Measurements from ENCODE around the gene CCDC192.
A peak's percentile ranks its signal among the peaks of the same experiment; 100 is the strongest.

The CCDC192 gene

GRCh38 chr5:127809533-127809932 lies 106.3 kb downstream of the CCDC192 start:
- DNase-seq: no peak

DNA sequence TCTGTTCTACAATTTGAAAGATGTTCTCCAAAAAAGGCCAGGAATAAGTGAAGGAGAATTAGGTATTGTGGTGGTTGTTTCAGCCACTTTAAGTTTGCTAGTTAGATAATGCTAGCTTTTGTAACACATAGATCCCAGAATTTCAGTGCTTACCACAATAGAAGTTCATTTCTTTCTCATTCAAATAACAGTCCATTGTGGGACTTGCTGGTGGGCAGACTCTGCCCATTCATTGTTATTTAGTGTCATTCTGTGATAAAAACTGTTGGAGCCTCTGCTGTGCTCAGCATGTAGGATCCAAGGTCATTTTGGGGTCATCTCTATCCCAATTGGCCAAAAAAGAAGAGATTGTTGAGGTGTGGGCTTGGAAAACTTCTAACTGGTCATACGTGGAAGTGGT lies 106.8 kb downstream of the CCDC192 start:
- peak in 2 of 56 donors; percentile 0 to 7 for DNase-seq

GRCh38 chr5:127810707-127811490 lies 107.7 kb downstream of the CCDC192 start:
- no peak for DNase-seq

- no peak for DNase-seq
Measured at GRCh38 chr5:127812570-127812969, 109.4 kb downstream of the CCDC192 start.

GRCh38 chr5:127813633-127814587 lies 110.7 kb downstream of the CCDC192 start:
- DNase-seq: no peak

GRCh38 chr5:127814588-127814973 lies 111.4 kb downstream of the CCDC192 start:
- DNase-seq: no peak

GRCh38 chr5:127820910-127821553 lies 117.8 kb downstream of the CCDC192 start:
- no peak for DNase-seq

- no peak for DNase-seq
Measured at GRCh38 chr5:127821896-127822295, 118.7 kb downstream of the CCDC192 start.

GRCh38 chr5:127824126-127824525 lies 120.9 kb downstream of the CCDC192 start:
- DNase-seq: no peak

GRCh38 chr5:127826011-127826410 lies 122.8 kb downstream of the CCDC192 start:
- DNase-seq: no peak

DNA sequence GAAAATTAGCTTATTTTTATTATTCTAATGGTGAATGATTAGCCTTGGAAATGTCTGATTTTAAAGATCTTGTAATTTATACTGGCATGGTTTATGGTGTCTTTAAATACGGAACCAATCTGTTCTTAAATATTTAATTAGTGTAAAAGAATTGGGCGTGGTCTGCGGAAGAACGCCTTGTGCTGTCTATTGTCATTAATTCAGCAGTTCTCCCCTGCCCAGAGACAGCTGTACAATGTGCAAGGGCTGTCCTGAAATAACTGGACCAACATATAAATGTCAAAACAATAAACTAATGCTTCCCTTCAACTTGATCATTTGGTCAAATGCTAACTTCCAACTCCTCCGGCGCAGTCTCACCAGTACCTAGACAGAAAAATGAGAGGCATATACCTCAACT lies 124.3 kb downstream of the CCDC192 start:
- DNase-seq: no peak

GRCh38 chr5:127830157-127830556 lies 127.0 kb downstream of the CCDC192 start:
- DNase-seq: no peak

DNA sequence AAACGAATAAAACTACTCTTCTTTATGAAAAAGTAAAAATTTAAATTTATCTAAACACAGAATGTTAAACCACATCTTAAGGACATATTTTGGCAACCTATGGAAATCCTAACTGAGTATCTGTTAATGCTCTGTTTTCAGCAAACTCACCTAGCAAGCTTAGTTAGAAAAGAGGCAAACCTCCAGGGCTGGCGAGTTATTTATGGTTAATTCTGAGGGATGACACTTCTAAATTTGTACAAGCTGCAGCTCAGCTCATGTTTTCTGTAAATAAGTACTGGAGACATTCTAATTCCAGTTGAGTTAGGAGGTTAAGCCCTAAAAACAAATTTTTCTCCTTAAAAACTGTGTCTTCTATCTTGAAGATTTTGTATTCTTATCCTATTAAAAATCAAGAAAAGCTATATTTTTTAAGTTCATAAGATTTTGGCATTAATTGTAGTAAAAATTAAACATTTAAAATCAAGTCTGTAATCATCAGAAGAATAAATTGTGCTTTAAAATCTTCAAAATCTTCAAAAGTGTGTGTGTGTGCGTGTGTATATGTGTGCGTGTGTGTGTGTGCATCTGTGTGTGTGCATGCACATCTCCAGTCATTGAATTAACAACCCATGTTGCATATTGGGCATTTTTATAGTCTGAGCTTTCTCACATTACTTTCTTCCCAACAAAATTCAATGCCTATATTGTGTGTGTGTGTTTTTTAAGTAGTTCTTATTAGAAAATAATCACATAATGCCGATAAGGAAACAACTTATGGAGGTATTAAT lies 127.8 kb downstream of the CCDC192 start:
- no peak for DNase-seq

DNA sequence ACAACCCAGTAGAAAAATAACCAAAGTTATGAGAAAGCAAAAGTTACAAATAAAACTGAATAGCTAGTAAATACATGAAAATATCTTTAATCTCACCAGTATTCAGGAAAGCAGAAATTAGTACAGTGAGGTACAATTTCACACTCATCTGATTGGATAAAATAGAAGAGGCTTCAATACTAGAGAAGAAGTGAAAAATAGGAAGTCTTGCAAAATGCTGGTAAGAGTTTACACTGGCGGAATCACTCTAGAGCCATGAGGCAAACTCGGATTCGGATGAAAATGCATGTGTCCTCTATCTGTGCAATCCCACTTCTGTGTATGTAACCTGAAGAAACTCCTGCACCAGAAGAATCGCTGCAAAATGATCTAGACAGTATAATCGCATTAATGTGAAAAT lies 128.9 kb downstream of the CCDC192 start:
- DNase-seq: no peak

GRCh38 chr5:127834094-127834531 lies 130.9 kb downstream of the CCDC192 start:
- no peak for DNase-seq

DNA sequence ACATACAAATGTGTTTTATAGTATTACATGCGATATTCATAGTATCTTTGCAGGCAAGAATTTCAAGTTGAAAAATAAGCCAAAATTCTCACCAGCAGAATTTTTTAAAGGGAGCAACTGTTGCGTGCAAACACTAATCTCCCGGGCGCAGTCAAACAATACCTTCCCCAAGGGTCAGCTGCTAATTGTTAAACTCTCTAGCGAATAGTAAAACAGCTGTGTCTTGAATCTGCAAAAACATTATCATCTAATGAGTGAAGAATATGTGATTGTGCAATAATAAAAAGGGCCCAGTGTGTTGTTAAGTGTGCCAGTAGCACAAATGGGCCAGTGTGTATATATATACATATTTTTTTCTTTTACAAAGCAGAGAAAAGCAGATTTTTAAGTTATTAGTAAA lies 131.4 kb downstream of the CCDC192 start:
- no peak for DNase-seq

- no peak for DNase-seq
Measured at GRCh38 chr5:127838661-127839060, 135.5 kb downstream of the CCDC192 start.

- DNase-seq: no peak
Measured at GRCh38 chr5:127839072-127839471, 135.9 kb downstream of the CCDC192 start.

DNA sequence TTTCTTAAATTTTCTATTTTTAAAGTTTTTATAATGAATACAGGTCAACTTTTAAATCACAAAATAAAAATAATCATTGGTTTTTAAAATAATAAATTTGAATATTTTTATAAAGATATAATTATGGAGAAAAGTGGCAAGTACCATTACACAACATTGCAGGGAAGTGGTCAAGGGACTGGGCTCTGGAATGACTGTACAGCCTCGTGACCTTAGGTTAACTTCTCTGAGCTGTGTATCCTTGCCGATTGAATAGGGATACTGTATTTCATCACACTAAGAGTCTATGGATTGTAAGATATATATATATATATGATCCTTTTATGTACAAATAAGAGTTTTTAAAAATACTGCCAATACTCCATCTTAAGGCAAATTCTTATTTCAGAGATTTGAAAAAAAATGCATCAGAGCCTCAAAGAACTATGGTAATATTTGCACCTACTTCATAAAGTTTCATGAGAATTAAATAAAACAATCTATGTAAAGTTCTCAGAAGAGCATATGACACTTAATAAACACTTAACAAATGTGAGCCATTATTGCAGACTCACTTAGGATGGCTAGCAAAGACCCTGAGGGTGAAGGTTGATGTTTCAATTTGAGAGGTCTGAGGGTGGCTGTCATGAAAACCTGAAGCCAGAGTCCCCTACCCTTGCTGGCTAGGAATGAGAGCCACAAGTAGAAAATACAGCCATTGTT lies 136.5 kb downstream of the CCDC192 start:
- DNase-seq: no peak

DNA sequence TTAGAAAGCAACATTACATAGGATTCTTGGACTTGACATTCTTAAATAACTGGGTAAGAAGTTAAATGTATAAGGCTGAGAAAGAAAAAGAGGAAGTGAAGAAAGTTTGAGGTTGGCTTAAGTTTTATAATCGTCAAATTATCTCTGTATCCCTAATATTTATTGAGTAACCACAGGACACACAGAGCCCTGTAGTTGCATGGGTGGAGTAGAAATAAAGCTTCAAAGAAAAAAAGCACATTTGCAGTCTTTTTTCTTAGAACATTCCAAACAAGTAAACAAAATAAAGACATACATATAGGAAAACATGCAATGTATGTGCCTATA lies 137.0 kb downstream of the CCDC192 start:
- DNase-seq: no peak

DNA sequence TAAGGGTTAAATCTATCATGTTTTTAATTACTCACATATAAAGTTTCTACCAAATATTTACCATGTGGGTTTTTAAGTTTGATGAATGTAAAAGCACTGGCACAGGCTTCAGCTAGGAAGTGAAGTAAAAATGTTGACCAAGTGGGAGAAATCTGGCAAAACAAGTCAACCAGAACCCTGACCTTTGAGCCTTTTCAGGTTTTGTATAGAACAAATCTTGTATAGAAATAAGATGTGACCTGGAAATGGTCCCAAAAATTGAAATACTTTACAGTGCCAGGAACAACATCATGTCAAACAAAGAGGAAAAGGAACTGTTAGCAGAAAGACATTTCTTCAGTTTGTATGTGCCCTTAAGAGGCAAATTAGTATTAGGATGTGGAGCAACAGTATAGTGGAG lies 137.6 kb downstream of the CCDC192 start:
- DNase-seq: no peak

Measured in nucleus accumbens (tissue), 56 donors.